ENCODE measurements around the gene CEBPZOS.
"Not testable (repeated sequence)": the region's sequence is repeated elsewhere in the genome, so short reads cannot be mapped to it uniquely, and the experiment has no call there.

GRCh38 chr2:37206760-37207159 lies 10.5 kb downstream of the CEBPZOS start:
- TF ChIP-seq CTCF (IDR thresholded peaks at IDR 0.05; ENCODE audit: low read depth, low read length); EZH2phosphoT487 (IDR thresholded peaks at IDR 0.05; ENCODE audit: low read depth): not testable (repeated sequence)

All from OCI-LY3 (cell line).